ENCODE results near the gene KAT7. TPM values are rescaled to one million over a fixed set of nuclear protein-coding genes. Genes with fewer than 3 reads are reported as not detected.

The KAT7 gene
- total RNA-seq, 2 donors from 2014 or later = 38.9 to 51.4 TPM

GRCh38 chr17:49749730-49750129 is 38.8 kb upstream of the KAT7 start:
- no peak overlapping the region for H3K4me3 ChIP-seq
- DNase-seq (ENCODE audit: low spot score) (no peak), ATAC-seq (ENCODE audit: insufficient number of reproducible peaks, low FRiP score, low read depth) (no peak)
- H3K4me1 ChIP-seq (ENCODE audit: control insufficient read depth in 1 of 2, low read depth in 2 of 2) = no peaks in the 10 kb centered on the region
- H3K9me3 ChIP-seq = no peaks in the 10 kb centered on the region
- TF ChIP-seq CTCF (IDR thresholded peaks at IDR 0.05) = no peak
- H3K36me3 ChIP-seq = no peaks in the 10 kb centered on the region
- no peak overlapping the region for H3K27ac ChIP-seq
- no peaks in the 10 kb centered on the region for H3K27me3 ChIP-seq (replicated peaks; ENCODE audit: insufficient read depth)

- DNase-seq (ENCODE audit: low spot score) = no peak
- no peaks in the 10 kb centered on the region for H3K9me3 ChIP-seq
- H3K27ac ChIP-seq = no peak overlapping the region
- no peak for TF ChIP-seq CTCF (IDR thresholded peaks at IDR 0.05)
- no peaks in the 10 kb centered on the region for H3K36me3 ChIP-seq
- H3K4me1 ChIP-seq (ENCODE audit: control insufficient read depth in 1 of 2, low read depth in 2 of 2) = no peaks in the 10 kb centered on the region
- no peaks in the 10 kb centered on the region for H3K27me3 ChIP-seq (replicated peaks; ENCODE audit: insufficient read depth)
- no peak overlapping the region for H3K4me3 ChIP-seq
- ATAC-seq (ENCODE audit: insufficient number of reproducible peaks, low FRiP score, low read depth) = no peak
Observed at GRCh38 chr17:49752508-49752907, 36.0 kb upstream of the KAT7 start.

GRCh38 chr17:49753959-49754391 is 34.5 kb upstream of the KAT7 start:
- Histone ChIP-seq H3K4me1 (ENCODE audit: control insufficient read depth in 1 of 2, low read depth in 2 of 2) (no peaks in the 10 kb centered on the region), H3K27ac (no peak overlapping the region), H3K4me3 (no peak overlapping the region), H3K9me3 (no peaks in the 10 kb centered on the region), H3K36me3 (peaks cover 4% of the 10 kb centered on the region), H3K27me3 (replicated peaks; ENCODE audit: insufficient read depth) (no peaks in the 10 kb centered on the region)
- no peak for DNase-seq (ENCODE audit: low spot score)
- ATAC-seq (ENCODE audit: insufficient number of reproducible peaks, low FRiP score, low read depth) = no peak
- no peak for TF ChIP-seq CTCF (IDR thresholded peaks at IDR 0.05)

- no peak overlapping the region for H3K4me3 ChIP-seq
- H3K36me3 ChIP-seq = peaks cover 4% of the 10 kb centered on the region
- no peaks in the 10 kb centered on the region for H3K4me1 ChIP-seq (ENCODE audit: control insufficient read depth in 1 of 2, low read depth in 2 of 2)
- no peak for TF ChIP-seq CTCF (IDR thresholded peaks at IDR 0.05)
- no peak overlapping the region for H3K27ac ChIP-seq
- no peaks in the 10 kb centered on the region for H3K27me3 ChIP-seq (replicated peaks; ENCODE audit: insufficient read depth)
- ATAC-seq (ENCODE audit: insufficient number of reproducible peaks, low FRiP score, low read depth) = no peak
- no peak for DNase-seq (ENCODE audit: low spot score)
- H3K9me3 ChIP-seq = no peaks in the 10 kb centered on the region
Observed at GRCh38 chr17:49755663-49756283, 32.7 kb upstream of the KAT7 start.

GRCh38 chr17:49756323-49757150 is 31.9 kb upstream of the KAT7 start:
- H3K27me3 ChIP-seq (replicated peaks; ENCODE audit: insufficient read depth) = no peaks in the 10 kb centered on the region
- ATAC-seq (ENCODE audit: insufficient number of reproducible peaks, low FRiP score, low read depth) = no peak
- peaks cover 0 to 3% of the 10 kb centered on the region in 2 donors for H3K4me1 ChIP-seq (ENCODE audit: control insufficient read depth in 1 of 2, low read depth in 2 of 2)
- TF ChIP-seq CTCF (IDR thresholded peaks at IDR 0.05) = no peak
- H3K4me3 ChIP-seq = no peak overlapping the region
- DNase-seq (ENCODE audit: low spot score) = no peak
- H3K9me3 ChIP-seq = no peaks in the 10 kb centered on the region
- H3K36me3 ChIP-seq = peaks cover 4% of the 10 kb centered on the region
- no peak overlapping the region for H3K27ac ChIP-seq

All from thoracic aorta (tissue), 2 donors.